ENCODE data around the gene OSM.
A peak's percentile ranks its signal among the peaks of the same experiment; 100 is the strongest.

OSM gene

DNA sequence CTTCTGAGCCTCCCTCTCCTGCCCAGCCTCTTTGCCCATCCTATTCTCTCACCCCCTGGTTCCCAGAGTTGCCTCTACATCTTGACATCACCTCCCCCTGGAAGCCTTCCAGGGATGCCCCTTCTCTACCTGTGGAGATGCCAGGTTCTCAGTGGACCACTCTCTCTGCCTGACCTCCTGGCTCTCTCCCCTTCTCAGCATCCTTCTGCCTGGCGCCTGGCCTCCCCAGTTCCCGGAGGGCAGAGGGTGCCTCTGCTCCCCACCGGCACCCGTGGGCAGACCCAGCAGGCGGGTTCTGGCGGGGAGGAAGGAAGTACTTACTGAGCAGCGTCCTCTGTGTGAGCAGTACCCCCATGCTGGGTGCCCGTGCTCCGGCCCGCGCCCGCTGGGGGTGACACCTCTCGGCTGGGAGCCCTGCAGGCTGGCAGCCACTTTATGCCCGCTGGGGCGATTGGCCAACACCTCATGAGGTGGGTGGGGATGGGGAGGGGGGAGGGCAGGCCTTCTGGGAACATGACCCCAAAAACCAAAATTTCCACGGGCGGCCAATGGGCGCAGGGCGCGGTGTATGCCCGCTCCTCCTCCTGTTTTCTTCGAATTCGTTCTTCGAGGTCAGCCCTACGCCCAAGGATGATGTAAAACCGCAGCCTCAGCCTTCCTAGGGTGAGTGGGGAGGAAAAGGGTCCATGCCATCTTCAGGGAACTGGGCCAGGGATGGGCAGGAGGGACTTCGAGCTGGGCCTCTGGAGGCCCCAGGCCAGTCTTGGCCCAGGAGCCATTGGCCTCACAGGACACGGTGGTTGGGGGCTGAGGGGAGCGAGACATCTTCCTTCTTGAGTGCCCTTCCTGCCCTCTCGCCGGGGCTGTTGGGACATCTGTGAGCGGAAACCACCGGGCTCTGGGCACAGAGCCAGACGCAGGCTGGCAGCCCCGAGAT lies at the start of gene OSM:
Gene OSM (minus strand): TSS at position 407 of the 937 bp plus-strand sequence. CDS start 52 bp downstream, at position 355.
- peak; percentile 95 for DNase-seq

- DNase-seq = no peak
Observed at GRCh38 chr22:30315962-30316576, 49.4 kb upstream of the OSM start.

- DNase-seq = peak; percentile 73
Observed at GRCh38 chr22:30314915-30315314, 48.3 kb upstream of the OSM start.

- no peak for DNase-seq
Observed at GRCh38 chr22:30313527-30314363, 47.1 kb upstream of the OSM start.

GRCh38 chr22:30312053-30312452 lies 45.4 kb upstream of the OSM start:
- DNase-seq = no peak

DNA sequence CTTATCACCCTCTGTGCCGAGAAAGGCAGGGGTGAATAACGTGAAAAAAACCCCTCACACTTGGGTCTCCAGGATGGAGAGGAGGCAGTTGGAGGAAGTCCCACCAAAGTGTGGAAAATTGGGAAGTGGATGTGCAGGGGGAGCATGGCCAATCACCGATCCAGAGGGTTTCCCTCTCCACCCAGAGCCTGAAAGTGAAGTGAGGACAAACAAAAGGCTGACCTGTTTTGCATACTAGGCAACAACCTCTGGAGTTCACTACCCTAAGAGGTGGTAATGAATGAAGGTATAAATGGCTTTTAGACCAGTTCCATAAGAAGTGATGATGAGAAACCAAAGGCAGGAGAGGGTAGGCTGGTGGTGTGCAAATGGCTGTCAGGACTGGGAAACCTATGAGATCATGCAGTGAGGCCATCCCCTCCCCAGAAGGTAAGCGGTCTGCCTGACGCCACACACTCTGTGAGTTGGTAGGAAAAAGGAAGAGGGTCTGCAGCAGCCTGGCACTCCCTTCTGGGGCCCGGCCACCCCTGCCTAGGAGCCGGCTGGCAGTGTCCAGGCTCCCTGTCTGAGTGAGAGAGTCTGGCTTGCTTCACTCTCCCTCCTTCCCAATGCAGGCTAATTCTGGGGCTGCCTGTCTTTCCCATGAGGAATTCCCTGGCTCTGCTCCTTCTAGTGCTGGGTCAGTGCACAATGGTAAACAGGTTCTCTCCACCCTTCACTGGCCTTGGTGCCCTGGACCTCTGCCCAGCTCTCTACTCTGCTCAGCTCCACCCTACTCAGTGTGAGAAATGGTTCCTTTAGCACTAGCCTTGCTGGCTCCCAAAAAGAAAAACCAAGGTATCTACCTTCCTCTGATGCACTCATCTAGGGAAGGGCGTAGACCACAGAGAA lies 44.5 kb upstream of the OSM start:
- no peak for DNase-seq

DNA sequence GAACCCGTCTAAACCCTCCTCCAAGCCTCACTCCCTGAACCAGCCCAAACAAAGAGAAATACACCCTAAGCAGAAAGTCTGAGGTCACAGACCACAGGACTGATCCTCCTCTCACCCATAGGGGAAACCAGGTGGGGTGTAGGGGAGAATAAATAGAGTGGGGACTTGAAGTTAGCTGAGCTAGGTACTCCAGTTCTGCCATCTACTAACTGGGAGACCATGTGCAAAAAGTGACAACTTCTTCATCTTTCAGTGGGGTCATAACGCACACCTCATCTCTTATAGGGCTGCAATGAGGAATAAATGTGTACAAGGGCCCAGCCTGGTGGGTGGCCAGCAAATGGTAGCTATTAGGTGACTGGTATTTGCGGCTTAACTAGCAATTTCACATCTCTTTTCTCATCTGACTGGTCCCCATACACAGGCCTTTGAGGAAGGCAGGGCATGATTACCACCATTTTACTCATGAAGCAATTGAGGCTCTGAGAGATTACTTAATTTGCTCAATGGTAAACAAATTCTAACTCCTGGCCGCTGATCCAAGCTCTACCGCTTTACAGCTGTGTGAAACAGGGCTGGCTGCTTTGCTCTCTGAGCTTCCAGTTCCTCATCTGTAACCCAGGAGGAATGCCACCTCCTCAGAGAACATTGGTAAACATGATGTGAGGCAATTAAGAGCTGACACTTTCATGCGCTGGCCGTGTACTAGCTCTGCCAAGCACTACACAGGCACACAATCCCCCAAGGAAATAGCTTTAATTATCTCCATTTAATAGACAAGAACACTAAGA lies 43.5 kb upstream of the OSM start:
- no peak for DNase-seq

DNA sequence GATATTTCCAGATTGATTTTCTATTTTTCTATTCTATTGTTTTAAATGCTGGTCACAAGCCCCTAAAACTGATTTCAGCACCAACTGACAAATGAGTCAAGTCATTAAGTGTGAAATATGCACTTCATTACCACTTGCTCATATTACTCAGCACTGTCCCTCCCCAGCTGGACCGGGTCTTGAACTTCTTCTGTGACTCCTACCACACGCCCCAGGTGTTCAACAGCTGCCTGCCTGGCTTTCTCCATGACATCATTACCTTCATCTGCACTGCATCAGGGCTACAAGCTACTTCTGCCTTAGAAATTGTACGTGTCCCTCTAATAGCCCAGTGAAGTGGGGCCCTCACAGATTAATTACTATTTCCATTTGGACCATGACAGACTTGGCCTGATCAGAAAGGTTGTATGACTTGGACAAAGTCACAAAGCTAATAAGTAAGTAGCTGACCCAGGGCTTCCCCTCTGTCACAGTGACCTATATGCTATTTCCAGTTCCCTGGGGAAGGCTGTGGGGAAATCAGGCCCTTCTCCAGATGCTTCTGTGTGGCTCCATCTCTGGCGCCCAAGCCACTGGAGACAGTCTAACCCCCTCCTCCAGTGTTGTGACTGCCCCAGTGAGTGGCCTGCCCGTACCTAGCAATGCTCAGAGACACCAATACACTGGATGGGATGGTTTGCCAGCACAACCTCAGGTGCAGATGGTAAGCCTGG lies 42.0 kb upstream of the OSM start:
- peak; percentile 36 for DNase-seq

DNA sequence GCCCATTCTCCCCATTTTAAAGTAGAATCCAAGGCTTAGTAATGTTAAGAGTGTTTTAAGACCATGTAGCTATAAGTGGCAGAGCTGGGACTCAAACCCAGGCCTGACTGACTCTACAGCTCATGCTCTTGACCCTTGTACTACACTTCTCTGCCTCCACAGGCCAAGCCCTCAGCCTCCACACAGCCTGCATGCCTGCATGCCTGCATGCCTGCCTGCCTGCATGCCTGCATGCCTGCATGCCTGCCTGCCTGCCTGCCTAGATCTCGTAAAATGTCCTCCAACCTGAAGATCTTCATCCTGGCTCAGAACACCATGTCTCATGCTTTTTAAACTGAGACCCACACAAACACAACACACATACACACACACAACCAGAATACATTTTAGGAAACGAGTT lies 41.4 kb upstream of the OSM start:
- no peak for DNase-seq

GRCh38 chr22:30307041-30307574 lies 40.5 kb upstream of the OSM start:
- no peak for DNase-seq

DNA sequence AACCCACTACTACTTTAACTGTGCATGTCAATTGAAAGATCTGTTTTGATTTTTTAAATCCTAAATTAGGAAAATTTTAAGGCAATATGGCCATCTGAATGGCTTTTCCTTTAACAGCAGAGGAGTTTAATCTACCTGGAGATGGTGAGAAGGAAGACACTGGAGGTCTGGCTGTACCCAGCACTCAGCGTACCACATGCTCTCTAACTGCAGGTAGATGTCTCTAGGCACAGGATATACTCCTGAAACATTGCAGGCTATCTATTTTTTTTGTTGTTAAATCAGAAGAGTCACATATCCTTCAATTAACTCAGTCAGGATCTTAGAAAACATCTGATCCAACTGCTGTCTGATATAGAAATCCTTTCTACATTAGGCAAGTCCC lies 40.0 kb upstream of the OSM start:
- DNase-seq = no peak

DNA sequence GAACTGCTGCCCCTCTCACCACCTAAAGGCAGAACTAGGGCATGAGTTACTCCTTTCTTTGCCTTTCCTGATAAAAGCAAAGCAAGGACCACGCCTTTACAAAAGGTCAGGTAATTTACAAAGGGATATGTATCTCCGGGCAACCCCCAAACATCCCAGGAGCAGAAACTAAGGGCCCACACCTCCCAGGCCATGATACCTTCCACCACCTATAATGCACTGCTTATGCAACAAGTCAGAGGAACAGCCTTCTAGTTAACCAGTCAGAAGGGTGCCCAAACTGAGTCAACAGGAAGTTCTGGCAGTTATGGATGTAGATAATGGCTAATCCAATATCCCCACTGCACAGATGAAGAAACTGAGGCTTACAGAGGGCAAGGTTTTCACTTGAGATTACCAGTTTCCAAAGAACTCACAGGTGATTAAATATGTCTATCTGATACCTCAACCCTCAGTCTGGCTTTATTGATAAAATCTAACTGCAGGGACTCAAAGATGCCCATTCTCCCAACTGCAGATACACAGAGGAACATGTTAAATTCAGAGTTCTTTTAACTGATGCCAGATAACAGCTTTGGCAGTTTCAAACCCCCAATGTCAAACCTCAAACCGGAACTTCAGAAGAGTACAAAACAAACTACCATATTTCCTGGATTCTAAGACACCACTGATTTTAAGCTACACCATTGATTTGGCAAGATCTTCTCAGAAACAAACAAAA lies 39.4 kb upstream of the OSM start:
- peak; percentile 81 for DNase-seq

DNA sequence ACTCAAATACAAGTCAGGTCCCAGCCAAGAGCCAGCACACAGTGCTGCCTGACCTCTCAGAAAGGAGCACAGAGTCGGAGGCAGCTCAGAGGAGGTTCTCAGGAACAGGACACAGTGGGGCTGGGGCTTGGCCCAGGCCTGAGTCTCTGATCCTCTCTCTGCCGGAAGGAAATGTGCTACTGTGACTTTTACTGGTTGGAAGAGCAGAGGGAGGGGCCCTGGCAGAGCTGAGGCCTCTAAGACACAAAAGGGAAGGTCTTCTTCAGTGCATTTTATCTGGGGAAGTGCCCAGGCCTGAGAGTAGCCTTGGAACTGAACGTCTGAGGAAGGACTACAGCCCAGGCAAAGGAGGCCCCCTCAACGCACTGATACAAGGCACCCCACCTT lies 38.9 kb upstream of the OSM start:
- DNase-seq = peak; percentile 87

DNA sequence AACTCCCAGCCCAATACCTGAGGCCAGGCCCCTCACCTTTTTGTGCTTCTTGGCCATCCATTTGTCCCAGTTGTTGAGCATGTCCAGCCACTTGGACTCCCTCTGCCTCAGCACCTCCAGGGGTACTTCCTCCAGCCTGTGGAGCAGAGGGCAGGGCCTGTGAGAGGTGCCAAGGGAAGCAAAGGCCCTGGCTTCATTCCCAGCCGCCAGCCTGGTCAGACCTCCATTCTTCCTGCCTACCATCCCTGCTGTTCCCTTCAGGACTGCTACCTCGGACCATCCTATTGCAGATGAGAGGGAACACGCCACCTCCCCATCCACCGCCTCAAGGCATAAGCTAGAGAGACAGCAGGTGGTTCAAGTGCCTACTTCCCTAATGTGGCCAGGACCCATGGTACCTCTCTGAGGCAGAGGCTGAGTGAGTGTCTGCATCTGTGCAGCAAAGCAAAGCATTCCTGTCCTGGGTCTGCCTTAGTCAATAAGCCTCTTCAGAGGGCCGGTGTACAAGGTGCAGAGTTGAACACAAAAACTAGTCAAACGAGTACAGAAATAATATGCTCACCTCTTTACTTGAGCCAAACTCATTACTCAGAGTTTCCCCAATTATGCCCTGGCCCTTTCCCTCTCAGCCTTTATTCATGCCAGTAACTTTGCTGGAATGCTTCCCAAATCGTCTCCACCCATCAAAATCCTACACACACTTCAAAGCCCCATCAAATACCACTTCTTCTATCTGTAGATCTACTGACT lies 38.0 kb upstream of the OSM start:
- no peak for DNase-seq

DNA sequence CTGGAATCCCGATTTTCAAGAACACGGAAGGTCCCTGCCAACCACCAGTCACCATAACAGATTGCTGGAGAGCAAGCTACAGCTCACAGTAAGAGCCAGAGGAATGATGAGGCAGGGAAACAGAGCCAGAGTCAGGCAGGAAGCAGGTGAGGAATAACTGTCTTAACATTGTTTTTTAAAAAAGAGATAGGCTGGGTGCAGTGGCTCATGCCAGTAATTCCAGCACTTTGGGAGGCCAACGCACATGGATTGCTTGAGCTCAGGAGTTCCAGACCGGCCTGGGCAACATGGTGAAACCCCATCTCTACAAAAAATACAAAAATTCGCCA lies 36.1 kb upstream of the OSM start:
- no peak for DNase-seq

DNA sequence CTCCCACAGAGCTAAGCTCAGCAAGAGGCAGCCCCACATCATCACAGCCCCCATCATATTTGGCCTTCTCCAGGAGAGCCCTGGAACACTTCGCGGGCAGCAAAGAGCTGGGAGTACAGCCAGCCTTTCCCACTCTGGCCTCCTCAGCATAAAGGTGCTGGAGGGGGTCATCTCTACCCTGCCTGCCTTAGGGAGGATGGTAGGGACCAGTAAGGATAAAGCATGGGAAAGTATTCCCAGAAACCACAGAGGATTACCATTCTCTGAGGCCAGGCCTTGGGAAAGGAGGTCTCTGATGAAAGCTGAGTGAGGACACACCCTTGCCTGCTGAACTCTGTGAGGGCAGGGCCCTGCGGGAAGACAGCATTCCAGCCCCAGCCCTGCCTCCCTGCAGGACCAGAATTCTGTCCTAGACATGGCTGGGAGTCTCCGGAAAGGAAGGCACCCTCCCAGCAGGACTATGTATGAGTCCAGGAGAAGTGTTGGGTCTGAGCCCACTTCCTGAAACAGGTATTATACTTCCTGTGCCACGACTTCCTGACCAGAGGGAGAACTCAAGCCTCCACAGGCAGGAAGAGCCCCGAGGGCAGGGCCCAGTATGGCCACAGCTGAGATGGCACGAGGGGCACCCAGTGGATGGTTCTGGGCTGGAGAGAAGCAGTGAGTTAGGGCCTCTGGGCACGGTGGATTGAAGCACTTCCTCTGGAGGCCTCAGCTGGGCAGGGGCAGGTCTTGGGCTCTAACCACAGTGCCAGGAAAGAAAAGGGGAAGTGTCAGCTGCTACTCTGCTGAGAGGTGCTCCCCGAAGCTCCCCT lies 35.6 kb upstream of the OSM start:
- DNase-seq = peak; percentile 21

GRCh38 chr22:30299322-30299721 lies 32.7 kb upstream of the OSM start:
- DNase-seq = no peak

- DNase-seq = no peak
Observed at GRCh38 chr22:30297991-30298701, 31.5 kb upstream of the OSM start.
